Kidney (tissue), 14 donors: ENCODE data around the gene ARID1B. TPM values are rescaled to one million over a fixed set of nuclear protein-coding genes. Genes with fewer than 3 reads are reported as not detected.

ENCODE experiments used
- DNase-seq, 5 donors: peaks; one replicate each; pipeline ENCODE4 v3.0.0-alpha.2; 2013 to 2020
- FAIRE-seq: peaks from 2 replicates; lab custom pipeline; 2012; peaks lifted over from hg19 to GRCh38; lab: Jason Lieb, UNC
- H3K27ac ChIP-seq, 2 donors: one replicate each; pipeline ENCODE4 v1.7.0; 2013; ENCODE audit warnings: low read depth in 2 of 2, low read length in 2 of 2, inconsistent platforms in 1 of 2
- H3K27me3 ChIP-seq: one replicate; pipeline ENCODE4 v1.7.1; 2013; ENCODE audit warnings: low read length, inconsistent platforms; ENCODE audit not compliant: control insufficient read depth, insufficient read depth
- H3K36me3 ChIP-seq, 3 donors: one replicate each; pipeline versions ENCODE4 v1.7.0 to v1.7.1; 2013; ENCODE audit warnings: low read length in 3 of 3, control low read depth in 1 of 3, inconsistent platforms in 1 of 3; ENCODE audit not compliant: insufficient read depth in 3 of 3, control insufficient read depth in 2 of 3
- H3K4me1 ChIP-seq, 3 donors: one replicate each; pipeline versions ENCODE4 v1.7.0 to v1.7.1; 2013; ENCODE audit warnings: low read length in 3 of 3, inconsistent platforms in 1 of 3, low read depth in 1 of 3; ENCODE audit not compliant: control insufficient read depth in 2 of 3, insufficient read depth in 2 of 3
- H3K4me3 ChIP-seq, 3 donors: one replicate each; pipeline versions ENCODE4 v1.7.0 to v1.8.1; 2013; ENCODE audit warnings: low read length in 3 of 3, control low read depth in 1 of 3, inconsistent platforms in 1 of 3
- H3K9ac ChIP-seq, 3 donors: one replicate each; pipeline versions ENCODE4 v1.7.0 to v1.7.1; 2013; ENCODE audit warnings: low read length in 3 of 3, control low read depth in 1 of 3, inconsistent platforms in 1 of 3
- H3K9me3 ChIP-seq, 3 donors: one replicate each; pipeline versions ENCODE4 v1.7.0 to v1.7.1; 2013; ENCODE audit warnings: low read length in 3 of 3, control low read depth in 1 of 3, inconsistent platforms in 1 of 3; ENCODE audit not compliant: control insufficient read depth in 2 of 3, insufficient read depth in 1 of 3
- CTCF ChIP-seq: IDR thresholded peaks from 3 replicates; pipeline ENCODE4 v1.5.1; 2012; ENCODE audit warnings: mild to moderate bottlenecking, moderate library complexity, borderline replicate concordance; ENCODE audit not compliant: insufficient read depth; ENCODE audit errors: extremely low read depth
- intact Hi-C: fragments of 100-400 bp; cut with DNase I; formaldehyde crosslinking; loops from one replicate; pipeline ENCODE4 v1.11.1; 2022
- polyA plus RNA-seq: library from polyadenylated mRNA; stranded (reverse); fragments of 350-450 nt; fragmentation: Illumina TruSeq; extraction: RNeasy Lipid Tissue Mini Kit (QIAGEN cat#74804); gene quantifications from one replicate; pipeline ENCODE4 v1.2.3, GENCODE V29; 2014; ENCODE audit warnings: low read depth, low replicate concordance; ENCODE audit not compliant: insufficient read depth
- total RNA-seq: library from RNA; stranded (reverse); fragmentation: NEBNext Ultra II Directional; extraction: Animal tissue kit (Norgen Biotek cat#: 25700); gene quantifications from one replicate; pipeline ENCODE4 v1.2.1, GENCODE V29; 2021
- donor health status: control.
- donor health status: control.
- donor health status: control.
- donor health status: control.
- donor health status: control.
- donor health status: DM: yes; HTN: yes; CAD: no.
- donor health status: Normal renal cell carcinoma (clear cell type).

ARID1B gene
- total and polyA plus RNA-seq, 2 donors from 2014 or later, result 16.4 to 110 TPM

GRCh38 chr6:156989159-156989806 is 212.1 kb downstream of the ARID1B start:
- no peak overlapping the region for H3K9ac ChIP-seq
- peaks cover 3 to 11% (median 6%) of the 10 kb centered on the region in 3 donors for H3K4me1 ChIP-seq
- H3K27ac ChIP-seq, result no peak overlapping the region
- intact Hi-C loops, result no loop called here
- FAIRE-seq (no peak), DNase-seq (no peak)
- H3K27me3 ChIP-seq, result no peaks in the 10 kb centered on the region
- H3K36me3 ChIP-seq, result no peaks in the 10 kb centered on the region
- no peak for TF ChIP-seq CTCF
- H3K9me3 ChIP-seq, result no peaks in the 10 kb centered on the region
- H3K4me3 ChIP-seq, result no peak overlapping the region

- H3K4me3 ChIP-seq, result peak overlapping the region in 1 of 3 donors; percentile 12
- intact Hi-C loops, result no loop called here
- H3K27me3 ChIP-seq, result no peaks in the 10 kb centered on the region
- TF ChIP-seq CTCF, result no peak
- no peaks in the 10 kb centered on the region for H3K9me3 ChIP-seq
- H3K27ac ChIP-seq, result no peak overlapping the region
- DNase-seq (peak in 1 of 5 donors; percentile 19), FAIRE-seq (peak; percentile 17)
- H3K9ac ChIP-seq, result no peak overlapping the region
- H3K36me3 ChIP-seq, result no peaks in the 10 kb centered on the region
- peaks cover 3 to 11% (median 11%) of the 10 kb centered on the region in 3 donors for H3K4me1 ChIP-seq
These were observed 215.0 kb downstream of the ARID1B start for GRCh38 chr6:156992020-156992804.

- TF ChIP-seq CTCF, result no peak
- H3K27me3 ChIP-seq, result no peaks in the 10 kb centered on the region
- no peak overlapping the region for H3K27ac ChIP-seq
- no peaks in the 10 kb centered on the region for H3K36me3 ChIP-seq
- intact Hi-C loops, result no loop called here
- FAIRE-seq (peak; percentile 25), DNase-seq (no peak)
- no peaks in the 10 kb centered on the region for H3K9me3 ChIP-seq
- no peak overlapping the region for H3K9ac ChIP-seq
- H3K4me1 ChIP-seq, result peaks cover 3 to 9% (median 9%) of the 10 kb centered on the region in 3 donors
- no peak overlapping the region for H3K4me3 ChIP-seq
These were observed 216.5 kb downstream of the ARID1B start for GRCh38 chr6:156993713-156994112.
